Islet precursor cell (in vitro differentiated cells): Measurements from ENCODE around the gene ANKRD22.

Experiments used
- DNase-seq: peaks from one replicate; pipeline ENCODE4 v3.0.0-alpha.2; 2018

The ANKRD22 gene

DNA sequence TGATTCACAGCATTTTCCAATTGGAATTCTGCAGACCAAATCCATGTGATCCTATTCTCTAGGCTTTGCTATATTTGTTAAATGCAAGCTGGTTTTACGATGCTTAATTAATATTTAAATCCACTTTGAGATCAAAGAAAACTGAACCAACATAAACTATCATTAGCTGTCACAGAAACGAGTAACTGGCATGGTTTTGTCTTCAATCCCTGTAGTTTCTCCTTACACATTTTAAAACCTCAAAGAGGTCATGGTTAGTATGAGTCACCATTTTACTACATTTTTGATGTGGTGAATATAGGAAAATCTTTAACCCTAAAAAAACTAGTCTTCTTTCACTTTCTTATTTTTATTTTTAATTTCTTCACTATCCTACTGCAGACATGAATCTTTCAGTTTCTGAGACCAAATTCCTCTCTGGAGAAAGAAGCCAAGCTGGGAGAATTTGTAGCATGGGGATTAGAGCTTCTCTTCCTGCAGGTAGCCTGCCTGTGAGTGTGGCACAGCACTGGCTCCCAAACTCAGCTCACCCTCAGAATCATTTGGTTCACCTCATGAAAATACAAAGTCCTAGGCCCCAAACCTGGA, 57.8 kb downstream of the ANKRD22 start:
- DNase-seq, result no peak

DNA sequence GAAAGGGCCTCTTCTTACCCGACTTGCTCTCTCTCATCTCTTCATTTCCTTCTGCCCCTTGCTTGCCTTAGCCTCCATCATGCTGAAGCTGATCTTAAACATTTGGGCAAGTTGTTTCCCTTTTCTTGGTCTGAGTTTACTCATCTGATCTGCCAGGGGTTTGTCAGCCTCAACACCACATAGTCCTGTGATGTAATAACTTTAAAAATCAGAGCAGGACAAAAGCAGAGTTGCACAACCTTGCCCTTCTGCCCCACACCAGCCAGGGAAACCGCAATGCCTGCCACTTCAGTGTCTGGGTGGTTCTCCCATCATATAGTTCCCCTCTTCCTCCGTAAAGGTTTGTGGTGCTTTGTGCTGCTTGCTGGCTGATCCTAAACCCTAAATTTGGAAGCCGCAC, 59.0 kb downstream of the ANKRD22 start:
- DNase-seq, result no peak

DNA sequence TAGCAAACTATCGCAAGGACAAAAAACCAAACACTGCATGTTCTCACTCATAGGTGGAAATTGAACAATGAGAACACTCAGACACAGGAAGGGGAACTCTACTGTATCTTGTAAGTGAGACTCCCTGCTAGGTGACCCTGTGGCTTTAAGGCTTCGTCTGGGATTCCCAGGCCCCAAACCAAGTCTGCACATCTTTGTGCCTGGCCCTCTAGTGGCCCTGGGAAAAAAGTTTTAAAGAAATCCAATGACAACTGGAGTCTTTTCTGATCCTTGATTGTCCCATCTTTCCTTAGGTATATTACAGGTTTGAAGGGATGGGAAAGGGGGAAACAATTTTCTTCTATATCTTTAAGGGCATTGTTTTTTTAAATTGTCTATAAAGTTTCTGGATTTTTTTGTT, 59.7 kb downstream of the ANKRD22 start:
- peak; percentile 73 for DNase-seq

DNA sequence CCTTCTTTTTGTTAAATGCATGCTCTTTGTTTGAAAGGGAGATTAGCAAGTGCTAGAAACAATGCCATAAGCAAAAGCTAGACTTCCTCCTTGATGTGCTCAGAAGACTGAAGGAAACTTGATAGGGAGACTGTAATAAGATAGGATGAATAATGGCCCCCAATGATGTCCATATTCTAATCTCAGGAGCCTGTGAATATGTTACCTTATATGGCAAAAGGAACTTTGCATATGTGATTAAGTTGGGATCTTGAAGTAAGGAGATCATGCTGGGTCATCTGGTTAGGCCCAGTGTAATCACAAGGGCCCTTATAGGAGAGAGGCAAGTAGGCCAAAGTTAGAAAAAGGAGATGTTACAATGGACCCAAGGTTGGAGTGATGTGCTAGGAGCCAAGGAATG, 62.7 kb downstream of the ANKRD22 start:
- DNase-seq, result no peak

DNA sequence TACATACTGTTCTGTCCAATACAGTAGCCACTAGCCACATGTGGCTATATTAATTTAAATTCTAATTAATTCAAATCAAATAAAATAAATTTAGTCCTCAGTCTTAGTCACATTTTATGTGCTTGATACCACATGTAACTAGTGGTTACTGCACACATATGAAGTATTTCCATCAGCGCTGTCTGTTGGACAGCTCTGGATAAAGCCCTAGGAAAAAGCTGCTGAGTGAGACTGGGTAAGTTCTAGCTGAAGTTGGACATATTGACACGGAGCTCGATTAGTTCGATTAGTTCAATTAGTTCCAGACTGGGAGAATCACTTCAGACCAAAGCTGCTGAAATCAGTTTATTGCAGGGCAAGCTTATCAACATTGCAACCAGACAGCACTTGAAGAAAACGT, 64.2 kb downstream of the ANKRD22 start:
- DNase-seq, result no peak

DNA sequence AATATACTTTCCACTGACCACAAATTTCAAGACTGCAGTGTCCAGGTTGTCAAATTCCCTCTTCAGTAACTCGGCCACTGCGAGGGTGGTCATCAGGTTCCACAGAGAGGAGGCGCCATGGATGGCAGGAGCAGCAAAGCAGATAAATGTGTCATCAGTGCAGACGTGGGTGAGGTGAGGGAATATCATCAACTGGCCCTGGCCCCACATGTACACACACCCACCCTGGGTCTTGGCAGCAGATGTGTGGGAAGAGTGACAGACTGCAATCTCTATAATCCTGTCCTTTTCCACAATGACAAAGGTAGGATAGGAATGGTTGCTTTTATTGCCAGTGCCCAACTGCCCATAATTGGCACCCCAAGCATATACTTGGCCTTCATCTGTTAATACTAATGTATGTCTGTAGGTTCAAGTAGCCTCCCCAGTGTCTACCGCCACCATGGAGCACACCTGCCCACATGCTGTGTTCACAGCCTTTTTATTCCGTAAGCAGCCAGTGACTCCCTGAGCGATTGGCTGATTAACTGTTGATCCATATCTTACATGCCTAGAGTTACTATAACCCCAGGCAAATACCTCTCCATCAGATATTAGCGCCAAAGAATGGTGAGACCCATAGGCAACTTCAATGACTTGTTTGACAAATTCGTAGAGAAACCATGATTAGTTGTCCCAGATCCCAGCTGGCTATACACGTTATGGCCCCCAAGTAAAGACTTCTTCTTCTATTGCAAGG, 65.4 kb downstream of the ANKRD22 start:
- no peak for DNase-seq

DNA sequence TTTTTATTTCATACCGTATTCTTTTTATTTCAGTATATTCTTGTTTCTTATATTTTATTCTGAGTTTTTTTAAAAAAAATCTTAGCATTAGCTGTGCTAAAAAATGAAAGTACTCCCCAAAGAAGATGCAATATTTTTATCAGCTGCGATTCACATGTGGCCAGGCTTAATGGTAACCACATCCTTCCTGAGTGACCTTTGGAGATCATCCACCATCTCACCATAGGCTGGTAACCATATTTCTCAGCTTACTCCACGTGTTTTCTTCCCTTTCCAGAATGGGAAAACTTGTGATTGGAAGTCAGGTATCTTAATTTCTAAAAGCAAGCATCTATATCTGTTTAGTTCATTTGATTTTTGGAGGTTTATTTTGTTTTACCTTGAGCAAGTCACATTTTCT, 67.9 kb downstream of the ANKRD22 start:
- no peak for DNase-seq

DNA sequence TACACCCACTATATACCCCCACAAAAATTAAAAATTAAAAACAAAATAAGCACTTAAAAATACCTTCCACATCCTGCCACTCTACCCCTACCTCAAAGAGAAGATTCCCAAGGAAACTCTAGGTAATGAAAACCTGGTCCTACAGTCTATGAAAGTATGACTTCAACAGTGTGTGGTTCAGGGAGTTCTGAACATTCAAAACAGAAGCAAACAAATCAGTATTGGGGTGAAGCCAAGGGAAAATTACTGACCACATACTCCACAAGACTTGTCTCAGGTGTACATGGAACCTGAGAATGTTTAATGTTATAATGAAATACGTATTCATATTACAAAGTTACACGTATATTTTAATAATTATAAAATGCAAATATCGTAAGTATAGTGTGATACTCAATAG, 69.4 kb downstream of the ANKRD22 start:
- DNase-seq, result no peak

DNA sequence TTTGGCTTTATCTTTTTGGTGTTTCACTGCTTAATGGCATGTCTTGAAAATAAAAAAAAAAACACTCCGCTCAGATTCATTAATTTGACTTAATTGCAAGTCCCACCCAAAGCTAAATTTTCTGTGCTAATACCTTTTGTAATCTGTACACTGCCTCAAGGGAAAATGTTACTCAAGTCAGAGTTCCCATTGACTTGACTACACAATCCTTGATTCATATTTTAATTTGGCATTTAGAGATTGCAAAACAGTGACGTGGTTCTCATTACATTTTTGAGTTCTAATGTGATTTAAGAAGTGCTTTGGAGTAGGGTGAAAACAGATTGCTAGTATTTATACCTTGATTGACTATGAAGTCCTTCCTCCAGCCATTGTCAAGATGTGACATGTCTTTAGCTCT, 70.4 kb downstream of the ANKRD22 start:
- DNase-seq, result no peak
